Measurements from ENCODE around the gene AQR.
"Not testable (repeated sequence)": the region's sequence is repeated elsewhere in the genome, so short reads cannot be mapped to it uniquely, and the experiment has no call there.

Gene AQR

DNA sequence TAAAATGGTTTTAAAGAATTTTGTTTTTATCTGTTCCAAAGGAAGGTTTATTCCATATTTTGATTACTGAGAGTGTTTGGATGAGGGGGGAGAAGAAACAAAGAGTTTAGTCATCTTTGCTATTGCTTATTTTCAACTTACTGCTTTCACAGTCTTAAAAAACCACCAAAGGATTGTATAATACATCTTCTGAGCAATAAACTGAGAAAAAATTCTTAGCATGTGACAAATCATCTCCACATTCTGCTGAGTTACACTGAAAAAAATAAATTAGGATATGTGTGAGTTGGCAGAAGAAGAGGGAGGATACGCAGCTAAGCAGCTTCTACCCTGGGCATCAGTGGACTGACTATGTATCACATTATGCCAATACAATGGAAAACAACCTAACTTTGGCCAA is 151.0 kb downstream of the AQR start:
- ATAC-seq (replicated peaks; ENCODE audit: extremely low read depth, poor library complexity, severe bottlenecking) (no peak), DNase-seq (ENCODE audit: low spot score in 2 of 2) (no peak)
- Mint-ChIP-seq H3K27me3 (peaks cover 76% of the 10 kb centered on the region), H3K9me3 (no peaks in the 10 kb centered on the region), H3K4me1 (no peaks in the 10 kb centered on the region), H3K27ac (ENCODE audit: low read depth) (no peak overlapping the region), H3K4me3 (no peak overlapping the region), H3K36me3 (ENCODE audit: insufficient read depth) (no peaks in the 10 kb centered on the region)

- Mint-ChIP-seq H3K4me1 (no peaks in the 10 kb centered on the region), H3K9me3 (no peaks in the 10 kb centered on the region), H3K4me3 (no peak overlapping the region), H3K36me3 (ENCODE audit: insufficient read depth) (no peaks in the 10 kb centered on the region), H3K27me3 (peaks cover 67% of the 10 kb centered on the region), H3K27ac (ENCODE audit: low read depth) (no peak overlapping the region)
- DNase-seq (ENCODE audit: low spot score in 2 of 2) (no peak), ATAC-seq (replicated peaks; ENCODE audit: extremely low read depth, poor library complexity, severe bottlenecking) (no peak)
These were observed 153.7 kb downstream of the AQR start for GRCh38 chr15:34815836-34816235.

- no peaks in the 10 kb centered on the region for H3K36me3 Mint-ChIP-seq (ENCODE audit: insufficient read depth)
These were observed 155.9 kb downstream of the AQR start for GRCh38 chr15:34813446-34814190.

DNA sequence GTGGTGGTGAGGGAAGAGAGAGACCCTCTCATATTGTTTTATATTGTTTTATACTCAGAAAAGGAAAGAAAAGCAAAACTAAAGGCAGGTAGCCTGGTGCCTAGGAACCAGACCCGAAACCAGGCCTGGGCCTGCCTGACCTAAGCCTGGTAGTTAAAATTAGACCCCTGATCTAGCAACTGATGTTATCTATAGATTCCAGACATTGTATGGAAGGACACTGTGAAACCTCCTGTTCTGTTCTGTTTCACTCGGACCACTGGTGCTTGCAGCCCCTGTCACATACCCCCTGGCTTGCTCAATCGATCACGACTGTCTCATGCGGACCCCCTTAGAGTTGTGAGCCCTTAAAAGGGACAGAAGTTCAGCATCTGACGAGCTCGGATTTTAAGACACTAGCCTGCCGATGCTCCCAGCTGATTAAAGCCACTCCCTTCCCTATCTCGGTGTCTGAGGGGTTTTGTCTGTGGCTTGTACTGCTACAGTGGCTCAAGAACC is 156.6 kb downstream of the AQR start:
- not testable (repeated sequence) for H3K36me3 Mint-ChIP-seq (ENCODE audit: insufficient read depth); H3K4me1 Mint-ChIP-seq; H3K4me3 Mint-ChIP-seq; H3K9me3 Mint-ChIP-seq; DNase-seq (ENCODE audit: low spot score in 2 of 2); H3K27ac Mint-ChIP-seq (ENCODE audit: low read depth); ATAC-seq (replicated peaks; ENCODE audit: extremely low read depth, poor library complexity, severe bottlenecking)
- H3K27me3 Mint-ChIP-seq: peaks cover 60% of the 10 kb centered on the region

More at GRCh38 chr15:34813446-34814190, 155.9 kb downstream of the AQR start:
- H3K4me1 Mint-ChIP-seq: no peaks in the 10 kb centered on the region
- ATAC-seq (replicated peaks; ENCODE audit: extremely low read depth, poor library complexity, severe bottlenecking) (no peak), DNase-seq (ENCODE audit: low spot score in 2 of 2) (no peak)
- no peak overlapping the region for H3K27ac Mint-ChIP-seq (ENCODE audit: low read depth)
- H3K27me3 Mint-ChIP-seq: peaks cover 61% of the 10 kb centered on the region
- H3K4me3 Mint-ChIP-seq: no peak overlapping the region
- no peaks in the 10 kb centered on the region for H3K9me3 Mint-ChIP-seq

GRCh38 chr15:34812369-34812768 is 157.2 kb downstream of the AQR start:
- Mint-ChIP-seq H3K4me1 (no peaks in the 10 kb centered on the region), H3K4me3 (no peak overlapping the region), H3K9me3 (no peaks in the 10 kb centered on the region), H3K27ac (ENCODE audit: low read depth) (no peak overlapping the region), H3K27me3 (peaks cover 62% of the 10 kb centered on the region), H3K36me3 (ENCODE audit: insufficient read depth) (no peaks in the 10 kb centered on the region)
- DNase-seq (ENCODE audit: low spot score in 2 of 2) (no peak), ATAC-seq (replicated peaks; ENCODE audit: extremely low read depth, poor library complexity, severe bottlenecking) (no peak)

GRCh38 chr15:34810443-34811129 is 159.0 kb downstream of the AQR start:
- Mint-ChIP-seq H3K9me3 (no peaks in the 10 kb centered on the region), H3K27me3 (peaks cover 73% of the 10 kb centered on the region), H3K4me1 (no peaks in the 10 kb centered on the region), H3K4me3 (no peak overlapping the region), H3K36me3 (ENCODE audit: insufficient read depth) (no peaks in the 10 kb centered on the region), H3K27ac (ENCODE audit: low read depth) (no peak overlapping the region)
- no peak for DNase-seq (ENCODE audit: low spot score in 2 of 2)
- no peak for ATAC-seq (replicated peaks; ENCODE audit: extremely low read depth, poor library complexity, severe bottlenecking)

DNA sequence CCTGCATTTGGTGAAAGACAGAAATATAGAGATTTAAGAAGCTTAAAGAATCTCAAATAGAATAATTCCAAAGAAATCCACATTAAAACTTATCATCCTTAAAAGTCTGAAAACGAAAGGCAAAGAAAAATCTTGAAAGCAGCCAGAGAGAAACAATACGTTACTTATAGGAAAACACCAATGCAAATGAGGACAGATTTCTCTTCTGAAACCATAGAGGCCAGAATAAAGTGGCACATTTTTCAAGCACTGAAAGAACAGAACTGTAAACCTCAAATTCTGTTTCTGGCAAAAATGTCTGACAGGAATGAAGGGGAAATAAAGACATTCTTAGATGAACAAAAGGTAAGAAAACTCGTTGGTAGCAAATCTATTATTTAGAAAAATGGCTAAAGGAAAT is 160.4 kb downstream of the AQR start:
- Mint-ChIP-seq H3K4me1 (no peaks in the 10 kb centered on the region), H3K9me3 (no peaks in the 10 kb centered on the region), H3K27me3 (peaks cover 66% of the 10 kb centered on the region), H3K4me3 (no peak overlapping the region), H3K36me3 (ENCODE audit: insufficient read depth) (no peaks in the 10 kb centered on the region), H3K27ac (ENCODE audit: low read depth) (no peak overlapping the region)
- DNase-seq (ENCODE audit: low spot score in 2 of 2) (no peak), ATAC-seq (replicated peaks; ENCODE audit: extremely low read depth, poor library complexity, severe bottlenecking) (no peak)

- Mint-ChIP-seq H3K4me1 (no peaks in the 10 kb centered on the region), H3K36me3 (ENCODE audit: insufficient read depth) (no peaks in the 10 kb centered on the region), H3K4me3 (no peak overlapping the region), H3K27me3 (peaks cover 64% of the 10 kb centered on the region), H3K9me3 (no peaks in the 10 kb centered on the region), H3K27ac (ENCODE audit: low read depth) (no peak overlapping the region)
- ATAC-seq (replicated peaks; ENCODE audit: extremely low read depth, poor library complexity, severe bottlenecking): no peak
- DNase-seq (ENCODE audit: low spot score in 2 of 2): no peak
These were observed 161.5 kb downstream of the AQR start for GRCh38 chr15:34808016-34808415.

- not testable (repeated sequence) for H3K4me1 Mint-ChIP-seq; H3K27ac Mint-ChIP-seq (ENCODE audit: low read depth); H3K4me3 Mint-ChIP-seq; ATAC-seq (replicated peaks; ENCODE audit: extremely low read depth, poor library complexity, severe bottlenecking); DNase-seq (ENCODE audit: low spot score in 2 of 2); H3K36me3 Mint-ChIP-seq (ENCODE audit: insufficient read depth); H3K9me3 Mint-ChIP-seq
- peaks cover 61% of the 10 kb centered on the region for H3K27me3 Mint-ChIP-seq
These were observed 162.3 kb downstream of the AQR start for GRCh38 chr15:34807241-34807640.

DNA sequence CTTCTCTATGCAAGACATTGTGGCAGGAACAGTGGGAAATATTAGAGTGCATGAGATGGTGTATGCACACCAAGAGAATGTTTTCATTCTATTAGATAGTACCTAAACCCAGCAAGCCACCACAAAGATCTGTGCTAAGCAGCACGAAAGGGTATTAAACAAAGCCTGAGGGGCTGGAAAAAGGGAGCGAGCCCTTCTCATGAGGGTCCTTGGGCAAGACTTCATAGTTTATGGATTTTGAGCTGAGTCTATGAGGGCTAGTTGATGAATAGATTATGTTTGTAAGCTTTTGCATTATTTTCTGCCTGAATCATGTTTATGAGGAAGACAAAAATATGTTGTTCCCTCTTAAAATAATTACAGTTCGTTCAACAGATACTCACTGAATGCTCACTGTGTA is 164.8 kb downstream of the AQR start:
- H3K27ac Mint-ChIP-seq (ENCODE audit: low read depth): no peak overlapping the region
- no peak for ATAC-seq (replicated peaks; ENCODE audit: extremely low read depth, poor library complexity, severe bottlenecking)
- no peaks in the 10 kb centered on the region for H3K4me1 Mint-ChIP-seq
- H3K9me3 Mint-ChIP-seq: no peaks in the 10 kb centered on the region
- DNase-seq (ENCODE audit: low spot score in 2 of 2): no peak
- peaks cover 56% of the 10 kb centered on the region for H3K27me3 Mint-ChIP-seq
- H3K36me3 Mint-ChIP-seq (ENCODE audit: insufficient read depth): no peaks in the 10 kb centered on the region
- H3K4me3 Mint-ChIP-seq: no peak overlapping the region

GRCh38 chr15:34804113-34804512 is 165.4 kb downstream of the AQR start:
- H3K4me3 Mint-ChIP-seq: no peak overlapping the region

GRCh38 chr15:34802803-34803750 is 166.5 kb downstream of the AQR start:
- Mint-ChIP-seq H3K36me3 (ENCODE audit: insufficient read depth) (no peaks in the 10 kb centered on the region), H3K9me3 (no peaks in the 10 kb centered on the region), H3K27ac (ENCODE audit: low read depth) (no peak overlapping the region), H3K4me1 (no peaks in the 10 kb centered on the region), H3K4me3 (no peak overlapping the region), H3K27me3 (peaks cover 61% of the 10 kb centered on the region)
- no peak for DNase-seq (ENCODE audit: low spot score in 2 of 2)
- ATAC-seq (replicated peaks; ENCODE audit: extremely low read depth, poor library complexity, severe bottlenecking): no peak

More at GRCh38 chr15:34804113-34804512, 165.4 kb downstream of the AQR start:
- no peak overlapping the region for H3K27ac Mint-ChIP-seq (ENCODE audit: low read depth)
- no peaks in the 10 kb centered on the region for H3K4me1 Mint-ChIP-seq
- H3K27me3 Mint-ChIP-seq: peaks cover 57% of the 10 kb centered on the region
- no peak for DNase-seq (ENCODE audit: low spot score in 2 of 2)
- no peak for ATAC-seq (replicated peaks; ENCODE audit: extremely low read depth, poor library complexity, severe bottlenecking)
- no peaks in the 10 kb centered on the region for H3K9me3 Mint-ChIP-seq
- H3K36me3 Mint-ChIP-seq (ENCODE audit: insufficient read depth): no peaks in the 10 kb centered on the region

Measured in central memory CD8-positive, alpha-beta T cell (primary cell).